KOPT-K1 (cell line): ENCODE results near the gene GINS2.

Experiments used
- H3K27ac ChIP-seq: fragments of 200-600 bp; sonication (generic); 2 replicates; pipeline ENCODE4 v1.5.1; 2016; ENCODE audit warnings: antibody characterized with exemption, mild to moderate bottlenecking, low read depth, low read length; ENCODE audit not compliant: poor library complexity, severe bottlenecking
- H3K36me3 ChIP-seq: fragments of 200-600 bp; sonication (generic); 2 replicates; pipeline ENCODE4 v1.5.1; 2017; ENCODE audit warnings: antibody characterized with exemption, mild to moderate bottlenecking, low read length, moderate library complexity; ENCODE audit not compliant: insufficient read depth
- H3K9me3 ChIP-seq: fragments of 200-600 bp; sonication (generic); 2 replicates; pipeline ENCODE4 v1.5.1; 2017; ENCODE audit warnings: antibody characterized with exemption, low read length, mild to moderate bottlenecking; ENCODE audit not compliant: insufficient read depth, poor library complexity, severe bottlenecking

The GINS2 gene

GRCh38 chr16:85673529-85674417, 15.0 kb downstream of the GINS2 start:
- Histone ChIP-seq H3K27ac (no peak overlapping the region), H3K36me3 (peaks cover 100% of the 10 kb centered on the region), H3K9me3 (no peaks in the 10 kb centered on the region)

GRCh38 chr16:85670840-85671239, 17.9 kb downstream of the GINS2 start:
- peaks cover 100% of the 10 kb centered on the region for H3K36me3 ChIP-seq
- H3K9me3 ChIP-seq: no peaks in the 10 kb centered on the region
- no peak overlapping the region for H3K27ac ChIP-seq

GRCh38 chr16:85668676-85669424, 19.9 kb downstream of the GINS2 start:
- H3K36me3 ChIP-seq: peaks cover 100% of the 10 kb centered on the region
- H3K27ac ChIP-seq: no peak overlapping the region
- no peaks in the 10 kb centered on the region for H3K9me3 ChIP-seq

- peaks cover 100% of the 10 kb centered on the region for H3K36me3 ChIP-seq
- no peak overlapping the region for H3K27ac ChIP-seq
Observed at GRCh38 chr16:85667841-85668413, 20.8 kb downstream of the GINS2 start.

GRCh38 chr16:85667261-85667660, 21.5 kb downstream of the GINS2 start:
- Histone ChIP-seq H3K9me3 (no peaks in the 10 kb centered on the region), H3K36me3 (peaks cover 100% of the 10 kb centered on the region), H3K27ac (no peak overlapping the region)

More at GRCh38 chr16:85667841-85668413, 20.8 kb downstream of the GINS2 start:
- no peaks in the 10 kb centered on the region for H3K9me3 ChIP-seq

GRCh38 chr16:85665929-85666328, 22.8 kb downstream of the GINS2 start:
- peaks cover 100% of the 10 kb centered on the region for H3K36me3 ChIP-seq
- H3K9me3 ChIP-seq: no peaks in the 10 kb centered on the region
- H3K27ac ChIP-seq: no peak overlapping the region

GRCh38 chr16:85665373-85665740, 23.4 kb downstream of the GINS2 start:
- Histone ChIP-seq H3K36me3 (peaks cover 100% of the 10 kb centered on the region), H3K9me3 (no peaks in the 10 kb centered on the region), H3K27ac (no peak overlapping the region)

- H3K27ac ChIP-seq: no peak overlapping the region
- no peaks in the 10 kb centered on the region for H3K9me3 ChIP-seq
- H3K36me3 ChIP-seq: peaks cover 100% of the 10 kb centered on the region
Observed at GRCh38 chr16:85664580-85665372, 24.0 kb downstream of the GINS2 start.

- Histone ChIP-seq H3K27ac (no peak overlapping the region), H3K9me3 (no peaks in the 10 kb centered on the region), H3K36me3 (peaks cover 100% of the 10 kb centered on the region)
Observed at GRCh38 chr16:85663891-85664321, 24.8 kb downstream of the GINS2 start.

GRCh38 chr16:85662976-85663830, 25.6 kb downstream of the GINS2 start:
- Histone ChIP-seq H3K9me3 (no peaks in the 10 kb centered on the region), H3K27ac (no peak overlapping the region), H3K36me3 (peaks cover 100% of the 10 kb centered on the region)

- peaks cover 100% of the 10 kb centered on the region for H3K36me3 ChIP-seq
- H3K9me3 ChIP-seq: no peaks in the 10 kb centered on the region
- no peak overlapping the region for H3K27ac ChIP-seq
Observed at GRCh38 chr16:85662482-85662812, 26.3 kb downstream of the GINS2 start.

- Histone ChIP-seq H3K27ac (no peak overlapping the region), H3K9me3 (no peaks in the 10 kb centered on the region), H3K36me3 (peaks cover 100% of the 10 kb centered on the region)
Observed at GRCh38 chr16:85661740-85662481, 26.8 kb downstream of the GINS2 start.

- H3K9me3 ChIP-seq: no peaks in the 10 kb centered on the region
- no peak overlapping the region for H3K27ac ChIP-seq
- H3K36me3 ChIP-seq: peaks cover 100% of the 10 kb centered on the region
Observed at GRCh38 chr16:85660843-85661739, 27.7 kb downstream of the GINS2 start.
